DMS79 treated with DMSO at 0.1 percent for 48 hours (cell line): ENCODE measurements around the gene INPP5A.

ENCODE experiments used
- DNase-seq: peaks from one replicate; lab custom pipeline; 2025; lab: John Stamatoyannopoulos, UW

The INPP5A gene

GRCh38 chr10:132600416-132600815 lies 62.8 kb downstream of the INPP5A start:
- no peak for DNase-seq

- no peak for DNase-seq
Observed at GRCh38 chr10:132601567-132601966, 64.0 kb downstream of the INPP5A start.

GRCh38 chr10:132602614-132603013 lies 65.0 kb downstream of the INPP5A start:
- no peak for DNase-seq

GRCh38 chr10:132603851-132604533 lies 66.4 kb downstream of the INPP5A start:
- no peak for DNase-seq

- DNase-seq = no peak
Observed at GRCh38 chr10:132604686-132605085, 67.1 kb downstream of the INPP5A start.

- no peak for DNase-seq
Observed at GRCh38 chr10:132605390-132605789, 67.8 kb downstream of the INPP5A start.

GRCh38 chr10:132606031-132606491 lies 68.5 kb downstream of the INPP5A start:
- DNase-seq = no peak

GRCh38 chr10:132606536-132607316 lies 69.1 kb downstream of the INPP5A start:
- DNase-seq = peak; percentile 12

GRCh38 chr10:132607491-132607890 lies 69.9 kb downstream of the INPP5A start:
- DNase-seq = no peak

GRCh38 chr10:132607961-132608495 lies 70.4 kb downstream of the INPP5A start:
- no peak for DNase-seq

GRCh38 chr10:132608511-132609195 lies 71.1 kb downstream of the INPP5A start:
- no peak for DNase-seq

GRCh38 chr10:132609211-132609610 lies 71.6 kb downstream of the INPP5A start:
- no peak for DNase-seq

GRCh38 chr10:132610071-132610701 lies 72.6 kb downstream of the INPP5A start:
- no peak for DNase-seq

GRCh38 chr10:132611026-132611910 lies 73.7 kb downstream of the INPP5A start:
- DNase-seq = no peak

GRCh38 chr10:132611986-132612385 lies 74.4 kb downstream of the INPP5A start:
- DNase-seq = no peak

GRCh38 chr10:132612571-132613504 lies 75.3 kb downstream of the INPP5A start:
- no peak for DNase-seq

- DNase-seq = no peak
Observed at GRCh38 chr10:132613566-132614348, 76.2 kb downstream of the INPP5A start.

GRCh38 chr10:132614431-132615340 lies 77.1 kb downstream of the INPP5A start:
- DNase-seq = no peak
